COLO829 (cell line): ENCODE data around the gene ZRANB3.
"Not testable (repeated sequence)": the region's sequence is repeated elsewhere in the genome, so short reads cannot be mapped to it uniquely, and the experiment has no call there.

ENCODE experiments used
- DNase-seq: peaks from one replicate; pipeline ENCODE4 v3.0.0; 2012; ENCODE audit warnings: low spot score

Gene ZRANB3

GRCh38 chr2:135124924-135125886 lies 405.8 kb downstream of the ZRANB3 start:
- DNase-seq: no peak

GRCh38 chr2:135121658-135122039 lies 409.4 kb downstream of the ZRANB3 start:
- not testable (repeated sequence) for DNase-seq

- no peak for DNase-seq
These were observed 409.9 kb downstream of the ZRANB3 start for GRCh38 chr2:135121016-135121657.

- no peak for DNase-seq
These were observed 411.4 kb downstream of the ZRANB3 start for GRCh38 chr2:135119582-135119981.

- DNase-seq: no peak
These were observed 417.7 kb downstream of the ZRANB3 start for GRCh38 chr2:135113322-135113721.

GRCh38 chr2:135105513-135106316 lies 425.3 kb downstream of the ZRANB3 start:
- DNase-seq: not testable (repeated sequence)

GRCh38 chr2:135103843-135104242 lies 427.2 kb downstream of the ZRANB3 start:
- no peak for DNase-seq

- no peak for DNase-seq
These were observed 431.1 kb downstream of the ZRANB3 start for GRCh38 chr2:135099802-135100483.

- no peak for DNase-seq
These were observed 433.3 kb downstream of the ZRANB3 start for GRCh38 chr2:135097532-135098231.

GRCh38 chr2:135096665-135097446 lies 434.2 kb downstream of the ZRANB3 start:
- DNase-seq: no peak

- DNase-seq: no peak
These were observed 435.4 kb downstream of the ZRANB3 start for GRCh38 chr2:135095591-135095990.

GRCh38 chr2:135094508-135094907 lies 436.5 kb downstream of the ZRANB3 start:
- no peak for DNase-seq

GRCh38 chr2:135093670-135094330 lies 437.2 kb downstream of the ZRANB3 start:
- no peak for DNase-seq

- DNase-seq: no peak
These were observed 437.8 kb downstream of the ZRANB3 start for GRCh38 chr2:135093193-135093592.

GRCh38 chr2:135091681-135092080 lies 439.3 kb downstream of the ZRANB3 start:
- no peak for DNase-seq

GRCh38 chr2:135089597-135089996 lies 441.4 kb downstream of the ZRANB3 start:
- DNase-seq: not testable (repeated sequence)
